Thyroid gland (tissue), 4 donors: ENCODE data around the gene ARHGAP30.

ENCODE experiments used
- CTCF ChIP-seq, 6 experiments: fragments of 200-600 bp in 3 of 6; fragments of 450-650 bp in 3 of 6; sonication (generic) in 3 of 6; IDR thresholded peaks; one replicate each; pipeline ENCODE4 v1.5.1; 2016 to 2019; ENCODE audit warnings: antibody characterized with exemption in 6 of 6, mild to moderate bottlenecking in 2 of 6, inconsistent platforms in 1 of 6, moderate library complexity in 1 of 6
- POLR2A ChIP-seq, 2 donors: fragments of 450-650 bp; IDR thresholded peaks; one replicate each; pipeline ENCODE4 v1.6.1; 2017; ENCODE audit warnings: antibody characterized with exemption in 2 of 2, mild to moderate bottlenecking in 2 of 2, moderate library complexity in 1 of 2

GRCh38 chr1:161099090-161099802, 29.6 kb upstream of the ARHGAP30 start:
- TF ChIP-seq CTCF (IDR thresholded peaks at IDR 0.05): no peak
- TF ChIP-seq POLR2A (IDR thresholded peaks at IDR 0.05): no peak
